Measurements from ENCODE around the gene NCAM2. TPM values are rescaled to one million over a fixed set of nuclear protein-coding genes. Genes with fewer than 3 reads are reported as not detected.

The NCAM2 gene
- total and polyA plus RNA-seq, 2 experiments from 2014 or later, result 0.36 to 0.83 TPM

GRCh38 chr21:21466752-21467151 lies 468.5 kb downstream of the NCAM2 start (continued):
- TF ChIP-seq ZNF462 (CRISPR knock-in tag; IDR thresholded peaks at IDR 0.05), result no peak
- no peak for TF ChIP-seq JUNB (IDR thresholded peaks at IDR 0.05; ENCODE audit: unreplicated experiment)
- TF ChIP-seq, protein P1, sequence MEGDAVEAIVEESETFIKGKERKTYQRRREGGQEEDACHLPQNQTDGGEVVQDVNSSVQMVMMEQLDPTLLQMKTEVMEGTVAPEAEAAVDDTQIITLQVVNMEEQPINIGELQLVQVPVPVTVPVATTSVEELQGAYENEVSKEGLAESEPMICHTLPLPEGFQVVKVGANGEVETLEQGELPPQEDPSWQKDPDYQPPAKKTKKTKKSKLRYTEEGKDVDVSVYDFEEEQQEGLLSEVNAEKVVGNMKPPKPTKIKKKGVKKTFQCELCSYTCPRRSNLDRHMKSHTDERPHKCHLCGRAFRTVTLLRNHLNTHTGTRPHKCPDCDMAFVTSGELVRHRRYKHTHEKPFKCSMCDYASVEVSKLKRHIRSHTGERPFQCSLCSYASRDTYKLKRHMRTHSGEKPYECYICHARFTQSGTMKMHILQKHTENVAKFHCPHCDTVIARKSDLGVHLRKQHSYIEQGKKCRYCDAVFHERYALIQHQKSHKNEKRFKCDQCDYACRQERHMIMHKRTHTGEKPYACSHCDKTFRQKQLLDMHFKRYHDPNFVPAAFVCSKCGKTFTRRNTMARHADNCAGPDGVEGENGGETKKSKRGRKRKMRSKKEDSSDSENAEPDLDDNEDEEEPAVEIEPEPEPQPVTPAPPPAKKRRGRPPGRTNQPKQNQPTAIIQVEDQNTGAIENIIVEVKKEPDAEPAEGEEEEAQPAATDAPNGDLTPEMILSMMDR (conservative IDR thresholded peaks at IDR 0.05; ENCODE audit: low read depth in 2 of 2), result no peak

- no peaks in the 10 kb centered on the region for H3K79me2 ChIP-seq (replicated peaks; ENCODE audit: insufficient read depth)
- DNase-seq (ENCODE audit: low spot score), result no peak
- no peaks in the 10 kb centered on the region for H3K9me2 ChIP-seq (ENCODE audit: insufficient read depth)
- H2AFZ ChIP-seq, result no peak overlapping the region
- no peak overlapping the region for H3K4me3 ChIP-seq
- Mint-ChIP-seq H3K9me3 (no peaks in the 10 kb centered on the region), H3K4me1 (peaks cover 2% of the 10 kb centered on the region; the same call in 1 of the 3 replicates), H3K36me3 (ENCODE audit: low read depth) (no peaks in the 10 kb centered on the region), H3K27me3 (ENCODE audit: insufficient read depth, low read depth, poor library complexity) (no peaks in the 10 kb centered on the region), H3K27ac (no peak overlapping the region), H3K4me3 (no peak overlapping the region)
- H3K27me3 ChIP-seq (ENCODE audit: insufficient read depth), result no peaks in the 10 kb centered on the region
- no peak for ATAC-seq
- no peak overlapping the region for H3K4me2 ChIP-seq
- TF ChIP-seq, protein P1 (conservative IDR thresholded peaks at IDR 0.05; ENCODE audit: low read depth in 2 of 2), result no peak
- TF ChIP-seq, protein P2, sequence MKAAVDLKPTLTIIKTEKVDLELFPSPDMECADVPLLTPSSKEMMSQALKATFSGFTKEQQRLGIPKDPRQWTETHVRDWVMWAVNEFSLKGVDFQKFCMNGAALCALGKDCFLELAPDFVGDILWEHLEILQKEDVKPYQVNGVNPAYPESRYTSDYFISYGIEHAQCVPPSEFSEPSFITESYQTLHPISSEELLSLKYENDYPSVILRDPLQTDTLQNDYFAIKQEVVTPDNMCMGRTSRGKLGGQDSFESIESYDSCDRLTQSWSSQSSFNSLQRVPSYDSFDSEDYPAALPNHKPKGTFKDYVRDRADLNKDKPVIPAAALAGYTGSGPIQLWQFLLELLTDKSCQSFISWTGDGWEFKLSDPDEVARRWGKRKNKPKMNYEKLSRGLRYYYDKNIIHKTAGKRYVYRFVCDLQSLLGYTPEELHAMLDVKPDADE (IDR thresholded peaks at IDR 0.05), result no peak
- TF ChIP-seq POLR2AphosphoS5 (IDR thresholded peaks at IDR 0.05; ENCODE audit: low read depth) (no peak), JUNB (IDR thresholded peaks at IDR 0.05; ENCODE audit: unreplicated experiment) (no peak), ZNF331 (CRISPR knock-in tag; IDR thresholded peaks at IDR 0.05; ENCODE audit: low read depth) (no peak), ZNF114 (CRISPR knock-in tag; IDR thresholded peaks at IDR 0.05) (no peak)
- H3F3A ChIP-seq (replicated peaks; ENCODE audit: low read depth), result no peaks in the 10 kb centered on the region
- no peaks in the 10 kb centered on the region for H3K4me1 ChIP-seq (ENCODE audit: insufficient read depth)
- no peaks in the 10 kb centered on the region for H4K20me1 ChIP-seq (replicated peaks; ENCODE audit: insufficient read depth)
- no peaks in the 10 kb centered on the region for H3K36me3 ChIP-seq (ENCODE audit: insufficient read depth)
- no peak overlapping the region for H3K27ac ChIP-seq (ENCODE audit: low read depth)
These were observed 469.8 kb downstream of the NCAM2 start for GRCh38 chr21:21468003-21468402.

Data from GM23338 (cell line).